Gastrocnemius medialis (tissue), 4 donors: ENCODE results near the gene ZNRF3.

Source experiments
- POLR2A ChIP-seq, 2 donors: fragments of 450-650 bp; IDR thresholded peaks; one replicate each; pipeline ENCODE4 v1.6.1; 2017; ENCODE audit warnings: antibody characterized with exemption in 2 of 2, mild to moderate bottlenecking in 2 of 2, moderate library complexity in 2 of 2
- TF ChIP-seq, protein P1 (sequence below), 5 experiments: fragments of 450-650 bp in 3 of 5; fragments of 200-600 bp in 2 of 5; sonication (generic) in 2 of 5; IDR thresholded peaks in 4 of 5; conservative IDR thresholded peaks in 1 of 5; 1 replicate in 4 of 5; 2 replicates in 1 of 5; pipeline ENCODE4 v1.5.1; 2016 to 2019; ENCODE audit warnings: antibody characterized with exemption in 5 of 5, mild to moderate bottlenecking in 3 of 5, moderate library complexity in 3 of 5

- TF ChIP-seq, protein P1, sequence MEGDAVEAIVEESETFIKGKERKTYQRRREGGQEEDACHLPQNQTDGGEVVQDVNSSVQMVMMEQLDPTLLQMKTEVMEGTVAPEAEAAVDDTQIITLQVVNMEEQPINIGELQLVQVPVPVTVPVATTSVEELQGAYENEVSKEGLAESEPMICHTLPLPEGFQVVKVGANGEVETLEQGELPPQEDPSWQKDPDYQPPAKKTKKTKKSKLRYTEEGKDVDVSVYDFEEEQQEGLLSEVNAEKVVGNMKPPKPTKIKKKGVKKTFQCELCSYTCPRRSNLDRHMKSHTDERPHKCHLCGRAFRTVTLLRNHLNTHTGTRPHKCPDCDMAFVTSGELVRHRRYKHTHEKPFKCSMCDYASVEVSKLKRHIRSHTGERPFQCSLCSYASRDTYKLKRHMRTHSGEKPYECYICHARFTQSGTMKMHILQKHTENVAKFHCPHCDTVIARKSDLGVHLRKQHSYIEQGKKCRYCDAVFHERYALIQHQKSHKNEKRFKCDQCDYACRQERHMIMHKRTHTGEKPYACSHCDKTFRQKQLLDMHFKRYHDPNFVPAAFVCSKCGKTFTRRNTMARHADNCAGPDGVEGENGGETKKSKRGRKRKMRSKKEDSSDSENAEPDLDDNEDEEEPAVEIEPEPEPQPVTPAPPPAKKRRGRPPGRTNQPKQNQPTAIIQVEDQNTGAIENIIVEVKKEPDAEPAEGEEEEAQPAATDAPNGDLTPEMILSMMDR (IDR thresholded peaks at IDR 0.05 in 4 of 5, conservative IDR thresholded peaks at IDR 0.05 in 1 of 5): no peak
- no peak for TF ChIP-seq POLR2A (IDR thresholded peaks at IDR 0.05)
Observed at GRCh38 chr22:28943501-28943879, 60.1 kb downstream of the ZNRF3 start.
